Inferior parietal cortex (tissue), 1 donor: Measurements from ENCODE around the gene MAGEA3.
"Not testable (repeated sequence)": the region's sequence is repeated elsewhere in the genome, so short reads cannot be mapped to it uniquely, and the experiment has no call there.

Experiments
- DNase-seq: peaks from one replicate; pipeline ENCODE4 v3.0.0-alpha.2; 2016; ENCODE audit errors: extremely low spot score

Gene MAGEA3

GRCh38 chrX:152735860-152736511 is 37.4 kb downstream of the MAGEA3 start:
- no peak for DNase-seq

GRCh38 chrX:152736528-152736927 is 37.9 kb downstream of the MAGEA3 start:
- not testable (repeated sequence) for DNase-seq

- no peak for DNase-seq
Measured at GRCh38 chrX:152738560-152738959, 40.0 kb downstream of the MAGEA3 start.
